Tongue (tissue), 2 donors: ENCODE data around the gene RPL28. TPM values are rescaled to one million over a fixed set of nuclear protein-coding genes. Genes with fewer than 3 reads are reported as not detected.
"Not testable (repeated sequence)": the region's sequence is repeated elsewhere in the genome, so short reads cannot be mapped to it uniquely, and the experiment has no call there.

Source experiments
- DNase-seq: peaks from one replicate; pipeline ENCODE4 v3.0.0-alpha.2; 2015
- total RNA-seq: library from RNA; depleted of rRNA; stranded (reverse); fragments of >200 nt; gene quantifications from one replicate; pipeline ENCODE4 v1.2.3, GENCODE V29; 2014

The RPL28 gene
- total RNA-seq, 1 donor from 2014 or later: 453 TPM

- DNase-seq: no peak
Observed at GRCh38 chr19:55426042-55426441, 40.3 kb downstream of the RPL28 start.

GRCh38 chr19:55431183-55431582, 45.5 kb downstream of the RPL28 start:
- no peak for DNase-seq

GRCh38 chr19:55432241-55432959, 46.7 kb downstream of the RPL28 start:
- no peak for DNase-seq

DNA sequence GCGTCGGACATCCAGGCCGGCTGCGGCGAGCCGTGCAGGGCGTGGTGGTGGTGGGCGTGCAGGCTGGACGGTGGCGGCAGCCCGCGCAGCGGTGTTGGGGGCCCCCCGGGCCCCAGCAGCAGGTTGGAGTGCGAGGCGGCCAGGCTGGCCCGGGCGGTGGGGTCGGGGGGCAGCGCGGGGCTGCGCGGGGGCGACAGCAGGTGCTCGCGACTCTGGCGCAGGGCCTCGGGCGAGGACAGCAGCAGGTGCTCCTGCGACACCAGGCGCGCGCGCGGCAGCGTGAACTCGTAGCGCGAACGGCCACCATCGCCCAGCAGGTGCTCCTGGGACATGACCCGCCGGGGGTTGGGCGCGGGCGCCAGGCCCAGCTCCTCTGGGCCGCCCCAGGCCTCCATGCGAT, 47.6 kb downstream of the RPL28 start:
- no peak for DNase-seq

- no peak for DNase-seq
Observed at GRCh38 chr19:55434356-55434919, 48.7 kb downstream of the RPL28 start.

- no peak for DNase-seq
Observed at GRCh38 chr19:55435020-55435419, 49.3 kb downstream of the RPL28 start.

DNA sequence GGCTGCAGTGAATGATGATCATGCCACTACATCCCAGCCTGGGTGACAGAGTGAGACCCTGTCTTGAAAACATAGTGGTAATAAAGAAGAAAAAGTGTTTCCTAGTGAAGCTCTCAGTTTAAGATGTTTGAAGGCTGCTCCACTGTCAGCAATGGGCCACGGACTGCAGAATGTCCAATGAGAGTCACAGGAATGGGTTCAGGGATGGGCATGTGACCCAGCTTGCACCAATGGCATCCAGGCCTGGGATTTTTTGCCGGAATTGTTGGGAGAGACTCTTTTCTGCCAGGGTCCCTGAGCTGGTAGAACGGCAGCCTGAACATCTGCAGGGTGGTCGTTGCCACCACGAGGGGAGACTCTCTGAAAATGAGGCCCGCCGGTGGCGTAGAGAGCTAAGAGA, 51.1 kb downstream of the RPL28 start:
- no peak for DNase-seq

DNA sequence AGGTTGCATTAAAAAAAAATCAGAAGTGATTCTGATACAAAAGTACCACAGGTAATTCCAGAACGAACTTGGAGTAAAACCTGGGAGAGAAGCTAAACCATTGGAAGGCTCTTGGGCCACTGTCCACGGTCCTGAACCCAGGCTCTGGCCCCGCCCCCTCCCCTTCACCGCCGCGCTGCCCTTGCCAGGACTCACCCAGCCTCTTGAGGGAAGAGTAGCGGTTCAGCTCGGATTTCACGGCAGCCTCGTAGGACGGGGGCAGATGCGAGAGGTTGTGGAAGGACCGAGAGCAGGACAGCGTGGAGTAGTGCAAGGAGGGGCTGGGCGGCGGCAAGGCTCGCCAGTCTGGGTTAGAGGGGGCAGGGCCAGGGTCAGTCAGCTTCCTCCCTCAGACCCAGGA, 51.7 kb downstream of the RPL28 start:
- peak; percentile 86 for DNase-seq

DNA sequence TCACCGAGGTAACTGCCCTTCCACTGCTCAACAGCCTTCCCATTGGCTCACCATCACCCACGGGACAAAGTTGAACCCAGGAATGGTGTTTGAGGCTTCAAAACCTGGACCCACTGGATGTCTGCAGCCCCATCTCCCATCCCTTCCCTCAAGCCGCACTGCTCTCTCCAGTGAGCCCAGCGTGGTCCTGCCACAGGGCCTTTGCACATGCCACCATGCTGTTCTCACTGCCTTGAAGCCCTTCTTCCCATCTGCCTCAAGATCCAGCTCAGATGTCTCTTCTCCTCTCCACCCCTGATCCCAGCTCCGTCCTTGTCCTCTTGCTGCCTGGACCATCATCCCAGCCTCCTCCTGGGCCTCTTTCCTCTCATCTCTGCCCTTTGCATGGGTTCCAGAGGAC, 53.3 kb downstream of the RPL28 start:
- DNase-seq: no peak

DNA sequence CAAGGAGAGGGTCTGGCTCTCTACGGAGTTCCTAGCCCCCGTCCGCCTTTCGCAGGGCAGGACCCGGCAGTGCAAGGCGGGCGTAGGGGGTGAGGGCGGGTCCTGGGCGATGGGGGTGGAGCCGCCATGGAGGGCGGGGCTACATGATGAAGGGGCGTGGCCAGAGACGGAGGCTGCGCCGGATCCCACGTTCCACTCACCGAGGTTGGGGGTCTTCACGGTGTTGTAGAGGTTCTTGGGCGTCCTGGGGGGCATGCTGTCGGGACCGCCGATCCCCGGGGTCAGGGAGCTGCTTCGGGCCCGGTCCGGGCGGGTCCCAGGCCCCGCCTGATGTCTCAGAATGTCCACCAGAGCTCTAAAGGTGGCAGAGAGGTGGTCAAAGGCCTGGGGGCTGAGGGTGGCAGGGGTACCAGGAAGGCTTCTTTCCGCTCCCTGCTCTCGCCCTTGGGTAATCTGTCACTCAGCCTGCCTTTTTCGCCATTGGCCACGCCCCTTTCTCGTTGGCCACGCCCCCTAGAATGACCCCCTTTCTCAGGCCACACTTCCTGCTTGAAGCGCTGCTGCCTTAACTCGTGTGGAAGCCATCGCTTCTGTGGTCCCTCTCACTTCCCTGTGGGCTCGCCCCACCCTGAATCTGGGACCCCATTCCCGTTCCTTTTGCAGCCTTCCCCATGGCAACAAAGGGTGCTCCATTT, 54.8 kb downstream of the RPL28 start:
- DNase-seq: no peak

DNA sequence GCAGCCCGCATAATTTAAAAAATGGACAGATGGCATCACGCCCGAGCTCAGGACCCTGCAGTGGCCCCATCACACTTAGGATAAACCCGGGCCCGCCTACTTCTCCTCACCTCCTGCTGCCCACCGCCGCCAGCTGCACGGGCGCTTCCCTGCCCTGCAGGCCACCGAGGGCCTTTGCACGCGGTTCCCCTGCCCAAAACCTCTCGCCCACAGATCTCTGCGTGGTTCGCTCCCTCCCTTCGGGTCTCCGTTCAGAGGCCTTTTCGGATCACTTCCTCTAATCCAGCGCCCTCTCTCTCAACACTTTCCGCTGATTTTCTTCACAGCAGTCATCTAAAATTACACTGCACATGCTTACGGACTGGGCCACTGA, 55.6 kb downstream of the RPL28 start:
- DNase-seq: no peak

- no peak for DNase-seq
Observed at GRCh38 chr19:55441692-55442321, 56.1 kb downstream of the RPL28 start.

DNA sequence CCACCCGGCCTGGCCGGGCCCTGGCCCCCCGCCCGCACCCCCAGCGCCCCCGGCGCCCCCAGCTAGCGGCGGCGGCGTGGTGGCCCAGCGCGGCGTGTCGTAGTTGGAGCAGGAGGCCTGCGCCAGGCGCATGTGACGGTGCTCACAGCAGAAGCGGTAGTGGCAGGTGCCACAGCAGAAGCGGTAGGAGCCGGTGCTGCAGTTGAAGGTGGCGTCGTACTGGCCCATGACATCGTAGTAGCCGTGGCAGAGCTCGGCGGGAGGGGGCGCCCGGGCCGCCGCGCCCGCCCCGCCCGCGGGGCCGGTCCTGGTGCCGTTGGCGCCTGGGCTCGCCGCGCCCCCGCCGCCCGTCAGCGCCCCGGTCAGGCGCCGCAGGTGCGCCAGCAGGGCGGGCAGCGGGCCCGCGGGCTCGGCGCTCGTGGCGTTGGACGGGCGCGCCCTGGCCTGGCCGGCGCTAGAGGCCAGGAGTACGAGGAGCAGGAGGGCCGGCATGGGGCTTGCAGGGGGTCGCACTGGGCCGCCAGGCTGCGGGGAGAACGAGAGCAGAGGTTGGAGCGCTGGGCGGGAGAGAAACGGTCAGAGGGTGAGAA, 56.7 kb downstream of the RPL28 start:
- DNase-seq: no peak

DNA sequence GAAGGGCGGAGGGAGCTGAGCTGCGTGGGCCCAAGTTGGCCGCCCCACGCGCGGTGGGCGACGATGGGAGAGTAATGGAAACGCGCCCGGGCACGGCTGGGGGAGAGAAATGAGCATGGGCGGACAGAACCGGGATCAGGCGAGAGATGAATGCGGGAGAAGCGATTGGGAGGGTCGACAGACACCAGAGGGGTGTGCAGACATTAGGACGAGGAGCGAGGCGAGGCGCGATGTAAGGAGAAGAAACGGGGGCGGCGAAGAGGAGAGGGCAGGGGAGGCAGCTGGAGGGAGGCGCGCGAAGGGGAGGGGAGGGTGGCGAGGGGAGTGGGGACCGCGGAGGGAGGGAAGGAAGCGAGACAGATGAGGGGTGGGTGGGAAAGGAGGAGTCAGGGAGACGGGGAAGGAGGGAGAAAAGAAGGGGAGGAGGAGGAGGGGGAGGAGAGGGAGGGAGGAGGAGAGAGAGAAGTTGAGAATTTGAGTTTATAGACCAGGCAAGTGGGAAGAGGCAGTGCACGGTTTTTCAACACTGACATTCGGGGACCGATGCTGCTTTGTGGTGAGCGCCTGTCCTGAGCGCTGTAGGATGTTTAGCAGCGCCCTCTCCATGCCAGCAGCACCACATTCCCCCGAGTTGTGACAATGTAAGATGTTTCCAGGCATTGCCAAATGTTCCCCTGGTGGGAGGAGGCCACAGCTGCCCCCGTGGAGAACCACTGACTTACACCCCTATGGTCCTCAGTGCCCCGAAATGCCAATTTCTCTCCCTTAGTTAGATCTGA, 57.5 kb downstream of the RPL28 start, which contains the start of gene SHISA7:
TSS of gene SHISA7 (minus strand) at position 256 of the 779 bp plus-strand sequence. CDS start 437 bp downstream, outside the sequence.
- DNase-seq: no peak

DNA sequence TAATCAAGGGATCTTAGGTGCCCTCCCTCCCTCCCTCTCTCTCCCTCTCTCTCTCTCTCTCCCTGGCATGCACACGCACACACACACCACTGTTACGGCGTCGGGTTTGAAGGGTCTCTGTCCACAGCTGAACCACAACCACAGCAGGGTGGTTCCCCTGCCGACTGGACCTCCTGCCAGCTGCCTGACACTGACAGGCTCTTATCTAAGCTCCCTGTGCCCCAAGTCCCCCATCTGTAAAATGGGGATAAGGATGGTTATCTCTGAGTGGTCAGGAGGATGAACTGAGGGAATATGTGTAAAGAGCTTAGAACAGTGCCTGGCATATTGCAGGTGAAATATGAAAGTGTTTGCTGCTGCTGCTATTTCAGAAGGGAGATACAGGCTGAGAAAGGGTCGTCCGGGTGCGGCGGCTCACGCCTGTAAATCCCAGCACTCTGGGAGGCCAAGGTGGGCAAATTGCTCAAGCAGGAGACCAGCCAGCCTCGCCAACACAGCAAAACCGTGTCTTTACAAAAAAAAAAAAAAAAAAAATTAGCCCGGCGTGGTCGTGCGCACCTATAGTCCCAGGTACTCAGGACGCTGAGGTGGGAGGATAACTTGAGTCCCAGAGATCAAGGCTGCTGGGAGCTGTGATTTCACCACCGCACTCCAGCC, 58.2 kb downstream of the RPL28 start:
- no peak for DNase-seq

GRCh38 chr19:55444646-55445045, 58.9 kb downstream of the RPL28 start:
- no peak for DNase-seq

DNA sequence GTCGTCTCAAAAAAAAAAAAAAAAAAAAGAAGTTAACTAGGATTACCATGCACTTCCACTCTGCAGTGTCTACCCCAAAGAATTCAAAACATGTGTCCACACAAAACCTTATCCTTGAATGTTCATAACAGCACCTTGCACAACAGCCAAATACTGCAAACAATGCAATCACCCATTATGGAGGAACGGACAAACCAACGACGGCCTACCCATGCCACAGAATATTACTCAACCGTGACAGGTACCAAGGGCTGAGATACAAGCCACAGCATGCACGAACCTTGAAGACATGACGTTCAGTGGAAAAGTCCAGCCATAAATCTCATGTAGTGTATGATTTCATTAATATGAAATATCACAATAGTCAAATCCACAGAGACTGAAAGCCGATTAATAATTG, 60.3 kb downstream of the RPL28 start:
- no peak for DNase-seq

DNA sequence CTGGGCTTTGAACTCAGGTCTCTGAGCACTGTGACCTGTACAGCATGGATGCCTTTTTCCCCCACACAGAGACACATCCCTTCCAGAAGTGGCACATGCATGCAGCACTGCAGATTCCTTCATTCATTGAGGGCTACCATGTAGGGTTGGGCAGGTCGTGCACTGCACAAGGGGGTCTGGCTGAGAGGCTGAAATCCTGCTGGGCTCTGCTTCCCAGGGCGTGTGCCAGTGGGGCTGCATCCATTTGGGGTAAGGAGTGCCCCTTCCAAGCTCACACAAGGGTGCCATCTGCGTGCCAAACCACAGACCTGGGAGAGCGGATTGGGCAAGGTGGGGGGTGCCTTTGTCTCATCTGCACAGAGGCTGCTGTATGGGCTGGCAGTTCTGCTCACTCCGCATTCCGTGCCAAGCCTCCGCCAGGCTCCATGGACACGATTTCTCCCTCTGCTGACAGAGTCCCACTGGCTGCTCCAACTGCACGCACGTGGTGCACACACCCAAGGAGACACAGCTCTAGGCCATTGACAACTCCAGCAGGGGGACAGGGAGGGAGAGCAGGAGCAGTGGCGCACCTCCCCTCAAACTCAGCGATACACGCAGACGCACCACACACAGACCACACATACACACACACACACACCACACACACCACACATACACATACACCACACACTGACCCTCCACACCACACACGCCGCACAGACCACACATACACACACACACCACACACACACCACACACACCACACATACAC, 61.9 kb downstream of the RPL28 start:
- peak; percentile 64 for DNase-seq

- DNase-seq: not testable (repeated sequence)
Observed at GRCh38 chr19:55448175-55448490, 62.4 kb downstream of the RPL28 start.

DNA sequence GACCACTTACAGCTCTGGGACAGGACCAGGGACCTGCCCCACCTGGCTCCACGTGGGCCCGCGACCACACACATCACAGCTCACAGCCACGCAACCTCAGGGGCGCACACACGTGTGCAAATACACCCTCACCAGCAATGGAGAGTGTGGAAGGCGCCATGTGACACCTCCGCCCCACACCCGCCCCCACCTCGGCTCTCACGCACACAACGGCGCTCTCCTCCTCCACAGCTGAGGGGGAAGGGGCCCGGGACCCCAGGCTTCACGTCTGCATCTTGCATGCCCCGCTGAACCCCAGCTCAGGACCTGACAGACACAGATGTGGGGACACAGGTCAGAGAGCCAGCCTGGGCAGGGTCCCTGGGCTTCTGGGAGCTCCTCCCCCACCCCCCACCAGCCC, 63.7 kb downstream of the RPL28 start:
- no peak for DNase-seq
